Measurements from ENCODE around the gene COL28A1.

COL28A1 gene

GRCh38 chr7:7524121-7524520, 11.6 kb downstream of the COL28A1 start:
- DNase-seq (ENCODE audit: low read depth) = no peak
- no peak for TF ChIP-seq MAX (IDR thresholded peaks at IDR 0.05; ENCODE audit: low read depth, low read length)
- no peak for TF ChIP-seq CTCF (IDR thresholded peaks at IDR 0.05; ENCODE audit: low read depth, low read length)
- TF ChIP-seq POLR2A (IDR thresholded peaks at IDR 0.05; ENCODE audit: extremely low read depth, insufficient read length) = no peak
- no peak for TF ChIP-seq MYC (IDR thresholded peaks at IDR 0.05; ENCODE audit: low read depth, low read length)
- H3K4me3 ChIP-seq (ENCODE audit: low read depth, low read length) = no peak overlapping the region

- H3K4me3 ChIP-seq (ENCODE audit: low read depth, low read length) = no peak overlapping the region
- no peak for TF ChIP-seq MAX (IDR thresholded peaks at IDR 0.05; ENCODE audit: low read depth, low read length)
- DNase-seq (ENCODE audit: low read depth) = no peak
These were observed 13.3 kb downstream of the COL28A1 start for GRCh38 chr7:7522421-7522820.

- TF ChIP-seq MYC (IDR thresholded peaks at IDR 0.05; ENCODE audit: low read depth, low read length) (peak; percentile 24; the same call in 1 of the 2 replicates), POLR2A (IDR thresholded peaks at IDR 0.05; ENCODE audit: extremely low read depth, insufficient read length) (no peak), CTCF (IDR thresholded peaks at IDR 0.05; ENCODE audit: low read depth, low read length) (no peak), MAX (IDR thresholded peaks at IDR 0.05; ENCODE audit: low read depth, low read length) (peak; percentile 71)
- peak; percentile 23 for DNase-seq (ENCODE audit: low read depth)
- H3K4me3 ChIP-seq (ENCODE audit: low read depth, low read length) = no peak overlapping the region
These were observed 14.4 kb downstream of the COL28A1 start for GRCh38 chr7:7521259-7521658.

GRCh38 chr7:7519528-7519927, 16.1 kb downstream of the COL28A1 start:
- H3K4me3 ChIP-seq (ENCODE audit: low read depth, low read length) = no peak overlapping the region
- no peak for TF ChIP-seq MYC (IDR thresholded peaks at IDR 0.05; ENCODE audit: low read depth, low read length)
- TF ChIP-seq MAX (IDR thresholded peaks at IDR 0.05; ENCODE audit: low read depth, low read length) = no peak
- TF ChIP-seq CTCF (IDR thresholded peaks at IDR 0.05; ENCODE audit: low read depth, low read length) = no peak
- no peak for TF ChIP-seq POLR2A (IDR thresholded peaks at IDR 0.05; ENCODE audit: extremely low read depth, insufficient read length)
- no peak for DNase-seq (ENCODE audit: low read depth)

- no peak overlapping the region for H3K4me3 ChIP-seq (ENCODE audit: low read depth, low read length)
- TF ChIP-seq MYC (IDR thresholded peaks at IDR 0.05; ENCODE audit: low read depth, low read length) (no peak), MAX (IDR thresholded peaks at IDR 0.05; ENCODE audit: low read depth, low read length) (no peak), CTCF (IDR thresholded peaks at IDR 0.05; ENCODE audit: low read depth, low read length) (no peak), POLR2A (IDR thresholded peaks at IDR 0.05; ENCODE audit: extremely low read depth, insufficient read length) (no peak)
- DNase-seq (ENCODE audit: low read depth) = peak; percentile 21
These were observed 16.6 kb downstream of the COL28A1 start for GRCh38 chr7:7519056-7519455.

GRCh38 chr7:7517754-7518153, 17.9 kb downstream of the COL28A1 start:
- TF ChIP-seq POLR2A (IDR thresholded peaks at IDR 0.05; ENCODE audit: extremely low read depth, insufficient read length) (no peak), MYC (IDR thresholded peaks at IDR 0.05; ENCODE audit: low read depth, low read length) (no peak)
- DNase-seq (ENCODE audit: low read depth) = no peak
- no peak overlapping the region for H3K4me3 ChIP-seq (ENCODE audit: low read depth, low read length)

GRCh38 chr7:7516662-7517061, 19.0 kb downstream of the COL28A1 start:
- DNase-seq (ENCODE audit: low read depth) = no peak
- TF ChIP-seq MAX (IDR thresholded peaks at IDR 0.05; ENCODE audit: low read depth, low read length) (no peak), POLR2A (IDR thresholded peaks at IDR 0.05; ENCODE audit: extremely low read depth, insufficient read length) (no peak), CTCF (IDR thresholded peaks at IDR 0.05; ENCODE audit: low read depth, low read length) (no peak), MYC (IDR thresholded peaks at IDR 0.05; ENCODE audit: low read depth, low read length) (no peak)
- H3K4me3 ChIP-seq (ENCODE audit: low read depth, low read length) = no peak overlapping the region
